GM20000 (cell line): ENCODE measurements around the gene KRT80.

Source experiments
- DNase-seq: peaks from one replicate; pipeline ENCODE4 v3.0.0; 2012; ENCODE audit warnings: low spot score
- TF ChIP-seq, protein P1 (sequence below): IDR thresholded peaks from 2 replicates; pipeline ENCODE4 v1.5.1; 2012; ENCODE audit warnings: mild to moderate bottlenecking, control low read depth; ENCODE audit errors: extremely low read depth, missing control alignments

Gene KRT80

GRCh38 chr12:52122904-52123303 is 68.9 kb downstream of the KRT80 start:
- TF ChIP-seq, protein P1, sequence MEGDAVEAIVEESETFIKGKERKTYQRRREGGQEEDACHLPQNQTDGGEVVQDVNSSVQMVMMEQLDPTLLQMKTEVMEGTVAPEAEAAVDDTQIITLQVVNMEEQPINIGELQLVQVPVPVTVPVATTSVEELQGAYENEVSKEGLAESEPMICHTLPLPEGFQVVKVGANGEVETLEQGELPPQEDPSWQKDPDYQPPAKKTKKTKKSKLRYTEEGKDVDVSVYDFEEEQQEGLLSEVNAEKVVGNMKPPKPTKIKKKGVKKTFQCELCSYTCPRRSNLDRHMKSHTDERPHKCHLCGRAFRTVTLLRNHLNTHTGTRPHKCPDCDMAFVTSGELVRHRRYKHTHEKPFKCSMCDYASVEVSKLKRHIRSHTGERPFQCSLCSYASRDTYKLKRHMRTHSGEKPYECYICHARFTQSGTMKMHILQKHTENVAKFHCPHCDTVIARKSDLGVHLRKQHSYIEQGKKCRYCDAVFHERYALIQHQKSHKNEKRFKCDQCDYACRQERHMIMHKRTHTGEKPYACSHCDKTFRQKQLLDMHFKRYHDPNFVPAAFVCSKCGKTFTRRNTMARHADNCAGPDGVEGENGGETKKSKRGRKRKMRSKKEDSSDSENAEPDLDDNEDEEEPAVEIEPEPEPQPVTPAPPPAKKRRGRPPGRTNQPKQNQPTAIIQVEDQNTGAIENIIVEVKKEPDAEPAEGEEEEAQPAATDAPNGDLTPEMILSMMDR, result no peak
- no peak for DNase-seq

- TF ChIP-seq, protein P1, result no peak
- DNase-seq, result no peak
These were observed 69.3 kb downstream of the KRT80 start for GRCh38 chr12:52122540-52122871.

- DNase-seq, result peak; percentile 75
- TF ChIP-seq, protein P1, result peak; percentile 82
These were observed 69.8 kb downstream of the KRT80 start for GRCh38 chr12:52121824-52122539.

DNA sequence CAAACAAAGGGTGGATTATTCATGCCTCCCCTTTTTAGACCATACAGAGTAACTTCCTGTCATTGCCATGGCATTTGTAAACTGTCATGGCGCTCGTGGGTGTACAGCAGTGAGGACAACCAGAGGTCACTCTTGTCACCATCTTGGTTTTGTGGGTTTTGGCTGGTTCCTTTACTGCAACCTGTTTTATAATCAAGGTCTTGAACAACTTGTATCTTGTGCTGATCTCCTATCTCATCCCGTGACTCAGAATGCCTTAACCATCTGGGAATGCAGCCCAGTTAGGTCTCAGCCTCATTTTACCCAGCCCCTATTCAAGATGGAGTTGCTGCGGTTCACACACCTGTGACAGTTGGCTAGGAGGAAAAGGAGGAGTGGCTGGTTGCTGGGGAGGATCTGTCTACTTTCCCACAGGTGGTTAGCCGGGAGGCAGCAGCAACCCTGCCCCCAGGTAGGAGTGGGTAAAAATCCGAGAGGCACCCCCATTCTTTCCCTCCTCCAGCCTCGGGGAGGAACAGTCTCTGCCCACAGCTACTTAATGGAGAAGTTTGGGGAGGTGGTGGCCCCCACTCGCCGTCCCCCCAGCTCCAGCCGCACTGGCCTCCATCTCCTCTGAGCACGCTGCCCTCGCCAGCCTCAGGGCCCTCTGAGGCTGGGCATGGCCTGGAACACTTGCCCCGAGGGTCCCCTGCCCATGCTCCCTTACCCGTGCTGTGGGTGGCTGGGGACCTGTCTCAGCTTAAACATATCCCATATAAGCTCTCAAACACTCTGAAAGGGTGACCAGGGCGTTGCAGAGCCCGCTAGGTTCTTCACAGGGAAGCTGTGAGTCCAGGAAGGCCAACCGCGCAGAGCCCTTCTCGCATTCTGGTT is 70.6 kb downstream of the KRT80 start:
- DNase-seq, result peak; percentile 1
- TF ChIP-seq, protein P1, result no peak

- TF ChIP-seq, protein P1, result peak; percentile 77
- peak; percentile 64 for DNase-seq
These were observed 72.2 kb downstream of the KRT80 start for GRCh38 chr12:52119398-52120254.
